NCI-H2227 (cell line): Measurements from ENCODE around the gene HAUS5.
"Not testable (repeated sequence)": the region's sequence is repeated elsewhere in the genome, so short reads cannot be mapped to it uniquely, and the experiment has no call there.

Source experiments
- DNase-seq: peaks from one replicate; lab custom pipeline; 2025; ENCODE audit not compliant: unreplicated experiment; lab: John Stamatoyannopoulos, UW

The HAUS5 gene

GRCh38 chr19:35612559-35613321 is at the start of gene HAUS5:
TSS of gene HAUS5 (plus strand) at chr19:35612735. CDS start at chr19:35612795, 60 bp downstream.
- DNase-seq, result peak; percentile 100

GRCh38 chr19:35562776-35563175 is 49.8 kb upstream of the HAUS5 start:
- DNase-seq, result no peak

- no peak for DNase-seq
Measured at GRCh38 chr19:35563207-35563829, 49.2 kb upstream of the HAUS5 start, which contains the start of gene ATP4A. TSS of gene ATP4A (minus strand) at chr19:35563658. CDS start at chr19:35563629, 29 bp downstream.

GRCh38 chr19:35565016-35565856 is 47.3 kb upstream of the HAUS5 start:
- no peak for DNase-seq

- DNase-seq, result no peak
Measured at GRCh38 chr19:35566738-35567137, 45.8 kb upstream of the HAUS5 start.

GRCh38 chr19:35569281-35569781 is 43.2 kb upstream of the HAUS5 start:
- DNase-seq, result no peak

GRCh38 chr19:35571406-35571965 is 41.0 kb upstream of the HAUS5 start:
- no peak for DNase-seq

- no peak for DNase-seq
Measured at GRCh38 chr19:35577918-35578317, 34.6 kb upstream of the HAUS5 start.

- DNase-seq, result no peak
Measured at GRCh38 chr19:35578707-35579106, 33.8 kb upstream of the HAUS5 start.

- DNase-seq, result no peak
Measured at GRCh38 chr19:35582760-35583159, 29.8 kb upstream of the HAUS5 start.

GRCh38 chr19:35585848-35586247 is 26.7 kb upstream of the HAUS5 start, which contains the start of gene PMIS2:
TSS of gene PMIS2 (plus strand) at chr19:35586173. CDS start at chr19:35586260, 87 bp downstream.
- DNase-seq, result peak; percentile 73

GRCh38 chr19:35587321-35587720 is 25.2 kb upstream of the HAUS5 start:
- no peak for DNase-seq

- DNase-seq, result no peak
Measured at GRCh38 chr19:35590875-35591274, 21.7 kb upstream of the HAUS5 start.

GRCh38 chr19:35592226-35592625 is 20.3 kb upstream of the HAUS5 start:
- peak; percentile 75 for DNase-seq

GRCh38 chr19:35595026-35595425 is 17.5 kb upstream of the HAUS5 start:
- DNase-seq, result not testable (repeated sequence)

GRCh38 chr19:35595928-35596327 is 16.6 kb upstream of the HAUS5 start:
- no peak for DNase-seq

GRCh38 chr19:35596366-35596999 is 16.1 kb upstream of the HAUS5 start:
- DNase-seq, result peak; percentile 55

GRCh38 chr19:35601971-35602370 is 10.6 kb upstream of the HAUS5 start:
- no peak for DNase-seq

- DNase-seq, result not testable (repeated sequence)
Measured at GRCh38 chr19:35604436-35604835, 8.1 kb upstream of the HAUS5 start.

GRCh38 chr19:35607170-35607569 is 5.4 kb upstream of the HAUS5 start:
- not testable (repeated sequence) for DNase-seq
